NCI-H510A treated with DMSO at 0.1 percent for 48 hours (cell line): ENCODE results near the gene MOB3B.
A peak's percentile ranks its signal among the peaks of the same experiment; 100 is the strongest.

Source experiments
- DNase-seq: peaks from one replicate; lab custom pipeline; 2025; lab: John Stamatoyannopoulos, UW

MOB3B gene

GRCh38 chr9:27445688-27446087 lies 83.9 kb downstream of the MOB3B start:
- no peak for DNase-seq

- DNase-seq, result no peak
These were observed 84.5 kb downstream of the MOB3B start for GRCh38 chr9:27445057-27445595.

GRCh38 chr9:27442464-27442863 lies 87.2 kb downstream of the MOB3B start:
- no peak for DNase-seq

GRCh38 chr9:27441741-27442070 lies 87.9 kb downstream of the MOB3B start:
- DNase-seq, result no peak

- no peak for DNase-seq
These were observed 88.5 kb downstream of the MOB3B start for GRCh38 chr9:27440888-27441740.

GRCh38 chr9:27438522-27438921 lies 91.1 kb downstream of the MOB3B start:
- DNase-seq, result no peak

GRCh38 chr9:27437652-27438373 lies 91.8 kb downstream of the MOB3B start:
- DNase-seq, result peak; percentile 1

GRCh38 chr9:27436234-27436633 lies 93.4 kb downstream of the MOB3B start:
- peak; percentile 6 for DNase-seq

- DNase-seq, result no peak
These were observed 95.8 kb downstream of the MOB3B start for GRCh38 chr9:27433631-27434325.

- DNase-seq, result no peak
These were observed 97.3 kb downstream of the MOB3B start for GRCh38 chr9:27432308-27432707.

- no peak for DNase-seq
These were observed 98.0 kb downstream of the MOB3B start for GRCh38 chr9:27431543-27432147.

- DNase-seq, result no peak
These were observed 98.7 kb downstream of the MOB3B start for GRCh38 chr9:27430750-27431535.

GRCh38 chr9:27429917-27430316 lies 99.7 kb downstream of the MOB3B start:
- no peak for DNase-seq

GRCh38 chr9:27429436-27429835 lies 100.2 kb downstream of the MOB3B start:
- DNase-seq, result no peak

GRCh38 chr9:27428551-27428950 lies 101.1 kb downstream of the MOB3B start:
- no peak for DNase-seq

GRCh38 chr9:27427272-27427643 lies 102.4 kb downstream of the MOB3B start:
- DNase-seq, result no peak

GRCh38 chr9:27426511-27427271 lies 102.9 kb downstream of the MOB3B start:
- no peak for DNase-seq

GRCh38 chr9:27425827-27426510 lies 103.6 kb downstream of the MOB3B start:
- no peak for DNase-seq

GRCh38 chr9:27423915-27424710 lies 105.5 kb downstream of the MOB3B start:
- no peak for DNase-seq
